Hepatic stellate cell (primary cell): Measurements from ENCODE around the gene FRAS1.
"Not testable (repeated sequence)": the region's sequence is repeated elsewhere in the genome, so short reads cannot be mapped to it uniquely, and the experiment has no call there.

Experiments used
- DNase-seq: peaks from one replicate; pipeline ENCODE4 v3.0.0; 2011; ENCODE audit warnings: low spot score

FRAS1 gene

DNA sequence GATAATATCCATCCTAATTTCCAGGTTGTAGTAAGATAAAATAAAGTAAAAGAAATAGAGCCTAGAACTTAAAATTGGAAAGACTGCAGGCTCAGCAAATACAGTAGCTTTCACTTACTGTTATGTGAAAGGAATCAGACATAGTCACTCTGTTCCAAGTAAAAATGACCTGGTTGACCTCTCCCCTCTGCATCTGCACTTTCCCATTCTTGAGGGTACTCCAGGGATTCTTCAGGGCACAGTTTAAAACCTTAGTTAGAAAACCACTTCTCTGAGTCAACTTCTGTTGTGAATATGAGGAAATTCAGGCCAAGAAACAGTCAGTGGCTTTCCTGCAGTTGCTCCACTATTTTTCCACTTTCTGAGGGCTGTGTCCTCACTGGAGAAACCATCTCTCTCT is 42.9 kb downstream of the FRAS1 start:
- no peak for DNase-seq

DNA sequence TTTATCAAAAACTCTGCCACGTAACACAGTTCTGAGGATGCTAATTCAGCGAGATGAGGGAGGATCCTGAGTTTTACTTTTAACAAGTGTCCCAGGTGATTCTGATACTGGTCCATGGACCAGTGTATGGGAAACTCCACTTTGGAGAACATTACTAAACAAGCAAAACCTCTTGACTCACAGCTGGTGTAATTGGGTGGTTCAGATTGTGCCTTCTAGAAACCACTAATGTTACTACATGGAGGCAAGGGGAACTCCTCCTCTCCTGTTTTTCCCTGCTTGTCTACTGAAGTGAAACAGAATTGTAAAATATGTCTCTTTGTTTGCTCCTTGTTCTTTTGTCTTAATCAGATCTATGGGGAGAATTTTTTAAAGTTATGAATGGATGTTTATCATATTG is 62.6 kb downstream of the FRAS1 start:
- no peak for DNase-seq

DNA sequence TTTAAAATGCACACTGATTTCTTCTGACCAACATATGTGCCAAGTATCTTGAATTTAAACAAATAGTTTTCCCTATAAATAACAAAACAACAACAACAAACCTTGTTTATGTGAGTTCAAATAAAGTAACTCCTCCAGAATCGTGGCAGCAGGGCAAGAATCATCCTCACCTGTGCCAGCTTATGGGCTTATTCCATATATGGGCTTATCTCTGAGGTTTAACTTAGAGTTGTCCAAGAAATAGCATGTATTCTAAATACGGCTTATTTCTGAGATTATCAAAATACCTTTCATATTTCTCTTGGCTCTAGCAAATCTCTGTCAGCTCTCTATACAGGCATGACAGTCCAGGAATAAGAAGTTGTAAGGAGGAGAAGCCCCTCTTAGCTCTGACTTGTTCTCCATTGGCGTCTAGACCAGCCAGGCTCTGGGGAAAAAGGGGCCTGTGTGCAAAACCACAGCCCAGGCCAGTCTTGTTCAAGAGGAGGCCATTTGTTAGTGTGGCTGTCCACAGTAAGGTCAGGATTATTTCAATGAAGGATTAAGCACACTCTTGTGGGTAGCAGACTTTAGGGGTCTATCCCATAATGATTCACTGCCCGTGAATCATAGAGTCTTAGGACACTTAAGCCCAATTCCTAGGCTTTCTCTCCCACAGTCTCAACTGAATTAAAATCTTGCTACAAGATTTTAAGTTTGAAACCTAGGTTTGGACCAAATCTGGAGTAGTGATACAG is 63.2 kb downstream of the FRAS1 start:
- DNase-seq = no peak

DNA sequence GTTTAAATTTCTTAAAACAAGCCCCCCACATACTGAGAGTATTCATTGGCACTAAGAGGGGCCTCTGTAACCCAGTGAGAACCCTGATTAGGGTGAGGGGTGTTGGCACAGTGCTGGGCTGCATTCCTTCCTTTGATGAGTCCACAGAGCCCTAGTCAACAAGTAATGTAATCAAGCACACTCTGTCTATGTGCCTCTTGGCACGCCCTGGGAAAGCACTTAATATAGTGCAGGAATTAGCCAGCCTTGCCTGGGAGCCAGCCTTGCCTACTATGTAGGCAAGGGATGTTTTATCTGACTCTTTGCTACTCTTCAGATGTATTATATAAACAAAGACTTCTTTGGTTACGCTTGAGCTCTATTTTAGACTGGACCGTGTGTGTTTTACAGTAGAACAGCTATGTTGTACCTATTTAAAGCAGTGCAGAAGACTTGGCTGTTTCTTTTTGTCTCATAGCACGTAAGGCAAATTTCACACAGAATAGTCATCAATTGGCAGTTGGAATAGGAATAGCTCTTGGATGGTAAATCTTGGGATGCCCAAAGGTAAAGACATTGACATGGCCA is 64.3 kb downstream of the FRAS1 start:
- no peak for DNase-seq

DNA sequence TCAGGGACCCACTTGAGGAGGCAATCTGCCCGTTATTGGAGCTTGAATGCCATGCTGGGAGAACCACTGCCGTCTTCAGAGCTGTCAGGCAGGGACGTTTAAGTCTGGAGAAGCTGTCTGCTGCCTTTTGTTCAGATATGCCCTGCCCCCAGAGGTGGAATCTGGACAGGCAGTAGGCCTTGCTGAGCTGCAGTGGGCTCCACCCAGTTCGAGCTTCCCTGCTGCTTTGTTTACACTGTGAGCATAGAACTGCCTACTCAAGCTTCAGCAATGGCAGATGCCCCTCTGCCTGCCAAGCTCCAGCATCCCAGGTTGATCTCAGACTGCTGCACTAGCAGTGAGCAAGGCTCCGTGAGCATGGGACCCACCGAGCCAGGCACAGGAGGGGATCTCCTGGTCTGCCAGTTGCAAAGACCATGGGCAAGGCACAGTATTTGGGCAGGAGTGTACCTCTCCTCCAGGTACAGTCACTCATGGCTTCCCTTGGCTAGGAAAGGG is 68.8 kb downstream of the FRAS1 start:
- not testable (repeated sequence) for DNase-seq

DNA sequence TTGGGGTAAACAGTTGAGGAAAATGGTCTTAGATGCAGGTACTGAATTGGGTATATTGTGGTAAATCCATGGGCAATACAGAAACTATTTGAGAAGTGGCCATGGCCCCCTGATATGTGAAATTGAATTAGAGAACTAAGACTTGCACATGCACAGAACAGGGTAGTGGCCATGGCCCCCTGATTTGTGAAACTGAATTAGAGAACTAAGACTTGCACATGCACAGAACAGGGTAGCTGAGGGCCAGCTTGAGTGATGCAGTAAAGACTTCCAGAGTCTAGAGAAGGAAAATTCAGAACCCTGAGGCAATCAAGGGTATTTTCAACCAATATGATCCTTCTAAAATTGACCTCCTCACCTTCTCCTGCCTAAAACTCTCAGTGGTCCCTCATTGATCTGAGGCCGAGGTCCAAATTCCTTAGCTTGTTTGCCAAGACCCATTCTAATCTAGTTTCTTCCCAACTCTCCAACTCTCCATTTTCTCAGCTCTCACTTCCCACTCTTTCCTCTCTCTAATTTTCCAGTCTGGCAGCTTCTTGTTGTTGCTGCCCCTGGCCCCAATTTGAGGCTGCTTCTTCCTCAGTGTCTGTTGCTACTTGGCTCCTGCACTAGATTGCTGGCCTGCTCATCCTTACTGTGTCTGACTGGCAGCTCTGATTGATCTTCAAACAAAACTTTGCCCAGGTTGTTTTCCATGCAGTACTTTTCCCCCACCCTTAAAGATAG is 72.4 kb downstream of the FRAS1 start:
- DNase-seq = no peak

DNA sequence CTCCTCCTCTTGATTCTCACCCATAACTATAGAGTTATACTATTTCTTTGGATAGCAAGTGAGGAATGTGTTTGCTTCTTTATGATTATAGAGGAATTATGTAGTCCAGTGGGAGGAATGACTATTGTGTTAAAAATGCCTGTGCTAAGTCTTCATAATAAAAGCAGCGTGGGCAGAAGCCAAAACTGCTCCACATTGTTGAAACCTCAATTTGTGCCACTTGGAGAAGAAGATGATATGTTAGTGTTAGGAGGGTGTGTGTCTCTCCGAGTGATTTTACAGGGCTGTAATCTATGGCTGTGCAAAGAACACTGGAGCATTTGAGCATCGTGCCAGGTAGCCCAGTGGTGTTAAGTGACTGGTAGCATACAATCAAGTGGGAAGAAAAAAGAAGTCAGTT is 74.3 kb downstream of the FRAS1 start:
- no peak for DNase-seq

DNA sequence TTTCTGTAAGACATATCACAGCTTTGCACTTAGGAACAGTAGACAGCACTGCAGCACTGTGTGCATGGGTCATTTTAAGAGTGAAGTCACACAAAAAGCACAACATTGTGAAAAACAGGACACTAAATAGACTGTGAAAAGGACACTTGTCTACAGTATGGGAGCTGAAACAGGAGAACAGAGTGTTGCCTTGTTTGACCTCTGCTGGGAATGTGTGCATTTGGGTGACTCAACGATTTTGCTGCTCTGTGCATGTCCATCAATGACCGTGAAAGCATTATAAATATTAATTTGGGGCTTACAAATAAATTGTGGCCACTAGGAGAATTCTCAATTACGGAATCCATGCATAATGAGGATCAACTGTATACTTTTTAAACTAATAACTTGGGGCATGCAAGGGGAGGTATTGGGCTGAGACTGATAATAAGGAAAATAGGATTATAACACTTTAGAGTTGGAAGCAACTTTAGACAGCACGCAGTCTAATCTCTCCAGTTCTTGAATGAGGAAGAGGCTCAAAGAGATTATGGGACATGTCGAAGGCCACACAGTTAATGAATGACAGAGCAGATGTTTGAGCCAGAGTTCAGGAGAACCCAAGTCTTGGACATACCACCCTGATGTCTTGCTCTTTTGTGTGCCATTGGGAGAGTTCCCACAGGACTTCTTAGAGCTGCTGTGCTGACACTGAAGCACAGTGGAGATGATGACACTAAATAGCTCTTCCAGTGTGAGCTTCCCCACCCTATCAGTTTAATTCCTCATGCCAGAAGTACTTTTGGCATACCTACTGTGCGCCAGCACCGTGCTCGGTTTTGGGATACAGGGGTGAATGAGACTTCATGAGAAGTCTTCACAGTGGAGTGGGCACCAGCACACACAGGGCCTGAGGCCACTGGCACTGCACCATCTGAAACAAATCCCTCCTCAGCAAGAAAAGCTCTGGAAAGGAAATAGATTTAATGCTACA is 79.3 kb downstream of the FRAS1 start:
- no peak for DNase-seq

DNA sequence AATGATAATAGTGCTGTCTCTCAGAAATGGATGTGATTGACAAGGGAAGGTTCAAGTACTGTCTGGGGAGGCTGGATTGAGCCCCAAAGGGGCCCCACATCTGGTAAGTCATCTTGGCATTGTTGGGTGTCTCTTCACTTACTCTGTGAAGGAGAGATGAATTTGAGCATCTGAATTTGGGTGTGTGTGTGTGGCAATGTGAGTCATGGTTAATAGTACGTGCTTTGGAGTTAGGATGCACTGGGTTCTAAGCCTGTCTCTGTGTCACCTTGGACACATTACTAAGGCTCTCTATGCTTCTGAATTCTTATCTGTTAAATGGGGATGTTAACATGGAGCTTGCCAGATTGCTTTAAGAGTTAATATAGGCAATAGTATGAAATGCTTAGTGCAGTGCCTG is 80.4 kb downstream of the FRAS1 start:
- no peak for DNase-seq

DNA sequence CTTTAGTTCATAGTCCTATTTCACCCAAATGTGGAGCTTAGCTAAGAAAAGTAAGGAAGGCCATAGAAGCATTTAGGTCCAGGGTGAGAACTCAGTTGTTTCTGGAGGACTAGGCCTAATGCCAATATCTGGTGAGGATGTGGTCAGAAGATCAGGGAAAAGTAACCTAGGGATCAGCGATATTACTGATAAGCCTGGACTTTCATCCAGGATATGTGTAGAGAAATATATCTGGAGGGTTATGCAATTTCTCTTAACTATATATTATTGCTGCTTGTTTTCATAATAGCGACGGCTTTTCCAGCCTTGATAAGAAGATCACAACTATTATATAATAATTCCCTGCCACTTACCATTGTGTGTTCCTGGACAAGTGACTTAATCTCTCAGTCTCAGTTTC is 81.1 kb downstream of the FRAS1 start:
- DNase-seq = no peak

DNA sequence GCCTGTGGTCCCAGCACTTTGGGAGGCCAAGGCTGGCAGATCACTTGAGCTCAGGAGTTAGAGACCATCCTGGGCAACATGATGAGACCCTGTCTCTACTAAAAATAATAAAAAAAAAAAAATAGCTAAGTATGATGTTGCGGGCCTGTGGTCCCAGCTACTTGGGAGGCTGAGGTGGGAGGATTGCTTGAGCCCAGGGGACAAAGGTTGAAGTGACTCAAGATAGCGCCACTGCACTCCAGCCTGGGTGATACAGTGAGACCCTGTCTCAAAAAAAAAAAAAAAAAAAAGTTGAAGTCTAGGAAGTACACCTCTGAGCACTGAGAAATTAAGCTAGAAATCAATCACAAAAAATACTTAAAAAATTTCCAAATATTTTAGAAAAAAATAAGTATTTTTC is 86.5 kb downstream of the FRAS1 start:
- DNase-seq = no peak

DNA sequence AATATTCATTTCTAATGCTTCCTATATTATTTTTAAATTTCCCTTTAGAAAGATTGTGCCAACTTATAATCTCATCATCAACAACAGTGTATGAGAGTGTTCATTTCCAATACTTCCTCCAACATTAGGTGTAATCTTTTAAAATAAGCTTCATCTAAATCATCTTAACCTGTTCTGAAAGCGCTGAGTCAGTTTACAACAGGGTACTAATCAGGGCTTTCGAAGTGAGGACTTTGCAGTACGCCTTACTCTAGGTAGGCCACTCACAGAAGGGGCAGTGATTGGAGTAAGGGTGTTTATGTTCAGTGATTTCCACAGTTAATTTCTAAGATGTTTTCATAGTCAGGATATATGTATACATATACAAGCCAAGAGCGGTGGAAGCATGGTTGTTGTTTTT is 87.9 kb downstream of the FRAS1 start:
- DNase-seq = no peak

DNA sequence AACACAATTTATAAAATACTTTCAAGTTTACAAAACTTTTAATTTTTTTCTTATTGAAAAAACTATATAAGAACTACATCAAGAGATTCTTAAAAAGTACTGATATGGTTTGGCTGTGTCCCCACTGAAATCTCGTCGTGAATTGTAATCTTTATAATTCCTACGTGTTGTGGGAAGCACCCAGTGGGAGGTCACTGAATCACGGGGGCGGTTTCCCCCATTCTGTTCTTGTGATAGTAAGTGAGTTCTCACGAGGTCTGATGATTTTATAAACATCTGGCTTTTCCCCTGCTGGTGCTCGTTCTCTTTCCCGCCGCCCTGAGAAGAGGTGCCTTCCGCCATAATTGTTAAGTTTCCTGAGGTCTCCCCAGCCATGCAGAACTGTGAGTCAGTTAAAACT is 88.5 kb downstream of the FRAS1 start:
- DNase-seq = no peak

DNA sequence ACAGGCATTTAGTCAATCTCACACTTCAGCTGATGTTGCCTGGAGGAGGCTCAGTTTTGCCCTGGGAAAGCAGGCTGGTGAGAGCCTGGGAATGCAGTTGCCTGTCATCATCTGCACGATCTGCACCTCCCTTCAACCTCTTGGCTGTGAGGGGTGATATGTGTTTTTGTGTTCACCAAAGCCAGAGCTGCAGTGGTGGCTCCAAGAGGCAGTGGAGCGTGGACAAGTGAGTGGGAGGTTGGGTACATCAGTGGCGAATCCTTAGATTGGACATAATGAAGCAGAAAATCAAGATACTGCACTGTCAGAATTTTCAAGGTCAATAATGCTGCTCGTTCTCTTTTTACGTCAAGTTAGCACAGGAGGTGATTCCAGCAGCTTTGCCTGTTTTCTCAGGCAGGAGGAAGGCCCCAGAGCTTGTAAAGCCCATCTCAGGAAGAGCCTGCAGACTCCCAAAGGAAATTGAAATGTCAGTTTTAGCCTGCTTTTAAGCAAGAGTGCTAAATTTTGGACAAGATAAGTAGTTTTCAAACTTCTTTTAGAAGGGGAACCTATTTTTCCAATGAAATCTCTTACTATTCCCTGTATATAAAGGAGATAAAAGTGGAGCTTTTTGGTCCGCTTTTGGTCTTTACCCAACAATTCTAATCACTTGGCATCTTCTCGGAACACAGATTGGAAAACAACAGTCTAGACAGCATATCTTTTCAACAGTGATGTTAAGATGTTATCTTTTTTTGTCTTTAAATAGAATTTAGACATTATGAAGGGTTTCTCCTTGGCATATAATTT is 92.8 kb downstream of the FRAS1 start:
- DNase-seq = no peak

DNA sequence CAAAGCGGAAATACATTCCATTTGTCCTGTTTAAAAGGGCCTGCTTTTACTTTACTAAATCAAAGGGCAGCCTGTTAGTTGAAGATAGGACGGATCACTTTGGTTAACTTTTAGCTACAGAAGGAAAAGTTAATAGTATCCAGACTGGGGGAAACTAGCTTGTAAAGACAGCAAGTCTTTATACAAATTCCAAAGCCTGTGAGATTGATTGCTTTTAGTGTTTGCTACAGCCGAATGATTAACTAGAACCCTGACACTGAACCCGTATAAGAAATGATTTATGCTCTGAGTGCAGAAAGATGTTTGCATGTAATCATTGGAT is 93.4 kb downstream of the FRAS1 start:
- DNase-seq = no peak

DNA sequence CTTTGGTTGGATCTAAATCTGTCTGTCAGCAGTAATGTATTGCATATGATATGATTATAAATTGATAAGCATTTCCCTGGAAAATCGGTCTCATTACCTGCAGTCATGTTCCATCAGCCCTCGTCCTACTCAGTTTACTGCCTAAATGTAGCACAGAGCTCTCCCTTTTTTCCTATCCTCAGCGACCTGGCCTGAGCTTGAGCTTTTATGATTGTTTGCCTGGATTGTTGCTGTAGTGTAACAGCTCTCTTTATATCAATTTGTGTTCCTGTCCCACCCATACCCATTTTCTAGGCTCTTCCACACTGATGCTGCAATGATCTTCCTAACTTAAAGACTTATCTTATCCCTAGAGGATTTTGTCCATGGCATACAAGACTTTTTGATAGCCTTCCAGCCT is 95.7 kb downstream of the FRAS1 start:
- no peak for DNase-seq

DNA sequence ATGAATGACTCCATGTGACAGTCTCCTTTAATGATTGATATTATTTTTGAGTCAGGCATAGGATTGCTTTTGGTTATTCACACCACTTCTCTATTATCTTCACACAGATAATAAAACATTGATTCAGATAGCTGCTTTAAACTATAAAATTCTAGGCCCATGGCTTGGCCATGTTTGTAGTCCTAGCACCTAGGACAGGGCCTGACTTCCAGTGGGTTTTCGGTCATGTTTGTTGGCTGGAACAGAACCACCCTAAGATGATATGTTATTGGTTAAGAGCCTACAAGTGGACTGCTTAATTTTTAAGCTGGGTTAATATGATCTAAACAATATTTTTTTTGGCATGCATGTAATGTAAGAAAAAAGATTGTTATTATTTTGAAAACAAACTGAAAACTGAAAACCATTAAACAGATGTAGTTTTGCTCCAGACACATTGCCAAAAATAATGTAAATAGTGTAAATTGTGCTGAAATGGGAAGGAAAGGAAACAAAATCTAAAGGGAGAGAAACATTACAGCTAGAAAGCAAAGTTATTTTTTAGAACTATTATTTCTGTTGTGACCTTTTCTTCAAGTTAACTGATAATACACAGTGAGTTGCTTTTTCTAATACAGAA is 98.0 kb downstream of the FRAS1 start:
- no peak for DNase-seq

DNA sequence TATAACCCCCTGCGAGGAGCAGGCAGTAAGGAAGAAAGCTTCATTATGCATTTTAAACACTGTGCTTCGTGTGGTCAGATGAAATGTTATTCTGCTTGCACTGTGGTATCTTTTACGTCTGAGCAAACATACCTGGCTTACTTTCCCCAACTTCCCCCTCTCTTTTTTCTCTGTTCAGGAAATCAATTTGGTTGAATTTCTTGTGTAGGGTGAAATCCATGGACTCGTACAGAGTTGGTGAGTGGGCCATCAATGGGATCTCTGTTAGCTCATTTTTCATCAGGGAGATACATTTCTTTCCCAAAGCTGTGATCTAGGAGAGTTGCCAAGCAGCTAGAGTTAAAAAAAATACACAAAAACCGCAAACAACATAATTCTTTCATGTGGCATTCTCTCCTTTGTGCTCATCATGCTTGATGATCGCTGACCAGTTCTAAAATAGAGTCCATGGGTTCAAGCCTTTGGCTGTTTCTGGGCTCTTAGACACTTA is 98.5 kb downstream of the FRAS1 start:
- no peak for DNase-seq

DNA sequence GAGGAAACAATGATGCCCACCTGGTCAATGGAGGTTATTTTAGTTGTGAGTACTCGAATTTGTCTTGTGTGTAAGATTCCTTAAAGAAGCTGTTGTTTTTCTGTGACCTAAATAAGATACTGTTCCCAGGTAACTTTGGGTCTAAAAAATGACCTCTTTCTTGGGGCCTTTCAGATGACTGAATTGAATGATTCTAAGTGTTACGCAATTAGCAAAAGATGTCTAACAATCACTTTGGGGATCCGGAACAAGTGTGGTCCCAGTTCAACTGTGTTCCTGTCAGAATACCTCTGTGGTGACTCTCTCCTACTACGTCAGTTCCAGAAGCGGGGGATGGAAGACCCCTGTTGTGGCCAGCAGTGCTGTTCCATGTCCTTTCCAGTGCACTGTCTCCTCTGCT is 99.4 kb downstream of the FRAS1 start:
- DNase-seq = no peak

DNA sequence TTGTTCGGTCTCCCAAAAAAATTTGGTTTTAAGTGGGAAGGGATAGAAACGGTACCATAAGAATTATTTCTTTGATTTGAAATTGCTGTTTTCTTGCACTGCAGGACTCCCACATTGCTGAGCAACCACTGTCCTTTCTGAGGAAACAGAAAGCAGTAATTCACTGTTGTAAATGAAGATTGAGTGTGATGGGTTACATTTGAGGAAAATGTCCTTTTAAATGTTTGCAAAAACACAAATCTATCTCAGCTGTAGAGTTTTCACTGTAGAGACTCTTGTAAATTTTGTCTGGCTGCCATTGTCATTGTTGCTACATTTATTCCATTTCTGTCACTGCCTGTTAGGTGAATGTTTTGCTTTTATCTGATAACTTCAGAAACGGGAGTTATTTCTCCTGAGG is 105.2 kb downstream of the FRAS1 start:
- DNase-seq = no peak

DNA sequence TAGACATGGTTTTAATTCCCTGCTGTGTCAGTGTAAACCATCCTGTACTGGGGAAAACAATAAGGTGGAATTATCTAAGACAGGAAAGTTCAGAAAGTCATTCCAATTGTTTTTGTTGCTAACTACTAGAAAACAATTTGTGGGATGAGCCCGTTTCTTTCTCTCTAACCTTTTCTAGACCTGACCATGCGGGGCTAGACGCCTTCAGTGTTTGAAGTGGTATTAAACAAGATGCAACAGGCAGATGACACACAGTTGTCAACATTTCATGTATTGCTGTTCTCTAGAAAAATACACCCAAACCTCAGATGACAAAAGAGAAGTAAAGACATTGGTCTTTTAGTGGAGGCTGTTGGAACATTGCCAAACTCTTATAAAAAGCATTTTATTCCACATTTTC is 105.7 kb downstream of the FRAS1 start:
- no peak for DNase-seq
